NOMO-1 treated with dmso at 0.1 percent for 144 hours (cell line): ENCODE measurements around the gene STX2.
"Not testable (repeated sequence)": the region's sequence is repeated elsewhere in the genome, so short reads cannot be mapped to it uniquely, and the experiment has no call there.

Experiments used
- DNase-seq: peaks from one replicate; lab custom pipeline; 2025; ENCODE audit not compliant: unreplicated experiment; lab: John Stamatoyannopoulos, UW

STX2 gene

GRCh38 chr12:130803702-130804101, 35.3 kb downstream of the STX2 start:
- DNase-seq, result no peak

GRCh38 chr12:130800312-130800711, 38.7 kb downstream of the STX2 start:
- DNase-seq, result no peak

GRCh38 chr12:130799051-130799450, 40.0 kb downstream of the STX2 start:
- DNase-seq, result no peak

- DNase-seq, result no peak
Measured at GRCh38 chr12:130796985-130797686, 41.9 kb downstream of the STX2 start.

- no peak for DNase-seq
Measured at GRCh38 chr12:130795906-130796305, 43.1 kb downstream of the STX2 start.

GRCh38 chr12:130793554-130793849, 45.5 kb downstream of the STX2 start:
- DNase-seq, result no peak

- no peak for DNase-seq
Measured at GRCh38 chr12:130792821-130793553, 46.1 kb downstream of the STX2 start.

GRCh38 chr12:130791629-130792028, 47.4 kb downstream of the STX2 start:
- DNase-seq, result no peak

- no peak for DNase-seq
Measured at GRCh38 chr12:130788515-130788914, 50.5 kb downstream of the STX2 start.

GRCh38 chr12:130787445-130788410, 51.3 kb downstream of the STX2 start:
- DNase-seq, result no peak

- no peak for DNase-seq
Measured at GRCh38 chr12:130787041-130787440, 52.0 kb downstream of the STX2 start.

GRCh38 chr12:130783110-130783715, 55.8 kb downstream of the STX2 start:
- DNase-seq, result no peak

GRCh38 chr12:130782245-130782644, 56.8 kb downstream of the STX2 start:
- DNase-seq, result not testable (repeated sequence)

- DNase-seq, result no peak
Measured at GRCh38 chr12:130780880-130781575, 58.0 kb downstream of the STX2 start.

GRCh38 chr12:130780325-130780724, 58.7 kb downstream of the STX2 start:
- no peak for DNase-seq

GRCh38 chr12:130778776-130779175, 60.3 kb downstream of the STX2 start:
- DNase-seq, result no peak

GRCh38 chr12:130776857-130777339, 62.2 kb downstream of the STX2 start:
- DNase-seq, result no peak

GRCh38 chr12:130775953-130776856, 62.8 kb downstream of the STX2 start:
- no peak for DNase-seq

GRCh38 chr12:130770413-130771028, 68.5 kb downstream of the STX2 start:
- DNase-seq, result no peak
